HCT116 (cell line): ENCODE measurements around the gene APOL4. TPM values are rescaled to one million over a fixed set of nuclear protein-coding genes. Genes with fewer than 3 reads are reported as not detected.

Source experiments
- ATAC-seq: fragments of 200-7000 bp; cut with Tn5 transposase; 2 replicates; pipeline ENCODE4 v1.9.1; 2020; ENCODE audit warnings: mild to moderate bottlenecking, moderate library complexity
- BruUV-seq: library from RNA; stranded (reverse); fragments of 400-500 nt; replicated peaks from 2 replicates; lab custom pipeline; 2021; lab: Mats Ljungman, UMichigan
- CTCF ChIA-PET: fragments of 300-600 bp; sonication (Branson Sonifier 250); formaldehyde crosslinking; loops from one replicate; lab custom pipeline; 2021; ENCODE audit warnings: antibody characterized with exemption; lab: Charles Lee
- POLR2A ChIA-PET: fragments of 300-600, 350-600 bp; sonication (Branson Sonifier 250); formaldehyde crosslinking; loops from one replicate; lab custom pipeline; 2021; ENCODE audit warnings: antibody characterized with exemption; lab: Charles Lee
- RAD21 ChIA-PET, 2 experiments: fragments of 300-600 bp; sonication (Branson Sonifier 250); formaldehyde crosslinking; loops; one replicate each; lab custom pipeline; 2023; ENCODE audit warnings: low total read pairs in 2 of 2; ENCODE audit not compliant: uncharacterized antibody in 2 of 2, unreplicated experiment in 2 of 2, low non-redundant PET in 1 of 2; lab: Charles Lee
- DNase-seq: peaks from one replicate; pipeline ENCODE4 v3.0.0-alpha.2; 2010; ENCODE audit warnings: low read depth, low spot score
- H2AFZ ChIP-seq: fragments of 200-600 bp; shearing (Covaris generic), sonication (generic); 2 replicates; pipeline ENCODE4 v1.6.1; 2017; ENCODE audit warnings: low read depth, mixed run types, mixed read lengths, antibody characterized with exemption, low read length; ENCODE audit not compliant: poor library complexity, severe bottlenecking
- H3K27ac ChIP-seq: 2 replicates; pipeline ENCODE4 v1.5.1; 2012; ENCODE audit warnings: low read depth, low read length
- H3K27me3 ChIP-seq: fragments of 200-600 bp; sonication (generic); 2 replicates; pipeline ENCODE4 v1.6.1; 2016; ENCODE audit warnings: mixed run types, low read length, mixed read lengths; ENCODE audit not compliant: insufficient read depth
- H3K36me3 ChIP-seq, 2 experiments: fragments of 200-500 bp in 1 of 2; fragments of 200-600 bp in 1 of 2; sonication (Bioruptor generic) in 1 of 2; sonication (generic) in 1 of 2; 2 replicates each; pipeline versions ENCODE4 v1.5.1 to v1.6.1; 2014 to 2016; ENCODE audit warnings: low read length in 2 of 2, inconsistent platforms in 1 of 2, mixed read lengths in 1 of 2, mixed run types in 1 of 2; ENCODE audit not compliant: insufficient read depth in 2 of 2, control insufficient read depth in 1 of 2
- H3K4me1 ChIP-seq, 2 experiments: fragments of 200-600 bp in 1 of 2; sonication (generic) in 1 of 2; 2 replicates each; pipeline versions ENCODE4 v1.5.1 to v1.6.1; 2012 to 2017; ENCODE audit warnings: low read length in 2 of 2, inconsistent platforms in 1 of 2, mild to moderate bottlenecking in 1 of 2, mixed read lengths in 1 of 2, mixed run types in 1 of 2, moderate library complexity in 1 of 2; ENCODE audit not compliant: insufficient read depth in 2 of 2, control insufficient read depth in 1 of 2
- H3K4me2 ChIP-seq: fragments of 200-600 bp; sonication (generic); 2 replicates; pipeline ENCODE4 v1.6.1; 2017; ENCODE audit warnings: mixed run types, low read length, mixed read lengths
- H3K4me3 ChIP-seq, 2 experiments: fragments of 200-600 bp in 1 of 2; sonication (generic) in 1 of 2; replicated peaks in 1 of 2; 2 replicates each; pipeline ENCODE4 v1.5.1; 2011 to 2016; ENCODE audit warnings: low read length in 2 of 2, control low read depth in 1 of 2, low read depth in 1 of 2, mild to moderate bottlenecking in 1 of 2, mixed read lengths in 1 of 2, mixed run types in 1 of 2
- H3K79me2 ChIP-seq: fragments of 200-600 bp; sonication (generic); 2 replicates; pipeline ENCODE4 v1.6.1; 2017; ENCODE audit warnings: mild to moderate bottlenecking, mixed run types, low read length, moderate library complexity, mixed read lengths; ENCODE audit not compliant: insufficient read depth
- H3K9ac ChIP-seq: fragments of 200-600 bp; sonication (generic); 2 replicates; pipeline ENCODE4 v1.6.1; 2016; ENCODE audit warnings: low read length, mixed read lengths
- H3K9me2 ChIP-seq: fragments of 200-600 bp; sonication (generic), shearing (Covaris generic); 2 replicates; pipeline ENCODE4 v1.6.1; 2017; ENCODE audit warnings: mixed run types, mild to moderate bottlenecking, moderate library complexity; ENCODE audit not compliant: insufficient read depth
- H3K9me3 ChIP-seq, 2 experiments: fragments of 200-500 bp in 1 of 2; fragments of 200-600 bp in 1 of 2; sonication (Bioruptor generic) in 1 of 2; sonication (generic) in 1 of 2; 2 replicates each; pipeline ENCODE4 v1.6.1; 2014 to 2017; ENCODE audit warnings: low read length in 2 of 2, mixed read lengths in 2 of 2, inconsistent platforms in 1 of 2, low read depth in 1 of 2, mild to moderate bottlenecking in 1 of 2, mixed run types in 1 of 2, moderate library complexity in 1 of 2; ENCODE audit not compliant: control insufficient read depth in 1 of 2, insufficient read depth in 1 of 2
- H4K20me1 ChIP-seq: fragments of 200-600 bp; sonication (generic), shearing (Covaris generic); 2 replicates; pipeline ENCODE4 v1.6.1; 2017; ENCODE audit warnings: mixed run types, mild to moderate bottlenecking, moderate library complexity; ENCODE audit not compliant: insufficient read depth
- CBX3 ChIP-seq: IDR thresholded peaks from 2 replicates; pipeline ENCODE4 v1.6.1; 2012; ENCODE audit warnings: low read depth
- CEBPB ChIP-seq: IDR thresholded peaks from 2 replicates; pipeline ENCODE4 v1.6.1; 2012; ENCODE audit warnings: low read depth
- CTCF ChIP-seq, 3 experiments: fragments of 200-600 bp in 1 of 3; sonication (generic) in 1 of 3; IDR thresholded peaks in 2 of 3; conservative IDR thresholded peaks in 1 of 3; 2 replicates each; pipeline ENCODE4 v1.5.1; 2012 to 2017; ENCODE audit warnings: low read depth in 2 of 3, low read length in 2 of 3, antibody characterized with exemption in 1 of 3, borderline replicate concordance in 1 of 3, control low read depth in 1 of 3, mild to moderate bottlenecking in 1 of 3, mixed read lengths in 1 of 3, mixed run types in 1 of 3, moderate library complexity in 1 of 3; ENCODE audit not compliant: insufficient read depth in 1 of 3
- EGR1 ChIP-seq: IDR thresholded peaks from 2 replicates; pipeline ENCODE4 v1.6.1; 2012; ENCODE audit warnings: low read depth
- ELF1 ChIP-seq: IDR thresholded peaks from 2 replicates; pipeline ENCODE4 v1.6.1; 2012; ENCODE audit warnings: low read depth, borderline replicate concordance
- EZH2phosphoT487 ChIP-seq: fragments of 200-600 bp; IDR thresholded peaks from 2 replicates; pipeline ENCODE4 v1.6.1; 2018; ENCODE audit warnings: antibody characterized with exemption, borderline replicate concordance
- FOSL1 ChIP-seq: IDR thresholded peaks from 2 replicates; pipeline ENCODE4 v1.6.1; 2012; ENCODE audit warnings: low read depth
- MAX ChIP-seq: IDR thresholded peaks from 2 replicates; pipeline ENCODE4 v1.6.1; 2012
- POLR2A ChIP-seq: IDR thresholded peaks from 2 replicates; pipeline ENCODE4 v1.7.0; 2011; ENCODE audit warnings: borderline replicate concordance; ENCODE audit not compliant: insufficient read depth, insufficient read length; ENCODE audit errors: extremely low read depth
- POLR2AphosphoS5 ChIP-seq: IDR thresholded peaks from 2 replicates; pipeline ENCODE4 v1.6.1; 2011; ENCODE audit warnings: mild to moderate bottlenecking, low read depth, low read length, moderate library complexity
- SIN3A ChIP-seq: IDR thresholded peaks from 2 replicates; pipeline ENCODE4 v1.6.1; 2012; ENCODE audit warnings: low read depth
- SP1 ChIP-seq: IDR thresholded peaks from 2 replicates; pipeline ENCODE4 v1.6.1; 2012; ENCODE audit warnings: low read depth
- SRF ChIP-seq: IDR thresholded peaks from 2 replicates; pipeline ENCODE4 v1.6.1; 2012; ENCODE audit warnings: low read depth
- TCF7L2 ChIP-seq: IDR thresholded peaks from 2 replicates; pipeline ENCODE4 v1.7.0; 2011; ENCODE audit warnings: borderline replicate concordance, inconsistent platforms; ENCODE audit not compliant: insufficient read depth, insufficient read length; ENCODE audit errors: extremely low read depth
- ZNF274 ChIP-seq: fragments of 200-500 bp; sonication (Bioruptor generic); IDR thresholded peaks from 2 replicates; pipeline ENCODE4 v1.6.1; 2014; ENCODE audit warnings: mild to moderate bottlenecking, low read depth, low read length, inconsistent platforms
- intact Hi-C: fragments of 100-400 bp; cut with micrococcal nuclease; formaldehyde crosslinking; loops from 2 replicates; pipeline ENCODE4 v1.10.0; 2022
- total RNA-seq: library from RNA; stranded (reverse); gene quantifications from one replicate; pipeline ENCODE4 v1.2.1, GENCODE V29; 2021; ENCODE audit not compliant: unreplicated experiment
- TF ChIP-seq, protein P1 (sequence below): IDR thresholded peaks from 2 replicates; pipeline ENCODE4 v1.6.1; 2012; ENCODE audit warnings: low read depth
- TF ChIP-seq, protein P2 (sequence below): IDR thresholded peaks from 2 replicates; pipeline ENCODE4 v1.6.1; 2012

The APOL4 gene
- total RNA-seq, 1 experiment from 2014 or later, result not detected

- no peak for DNase-seq
- no peak overlapping the region for H3K4me2 ChIP-seq
- TF ChIP-seq POLR2AphosphoS5 (no peak), CBX3 (no peak), CEBPB (no peak), SRF (no peak), MAX (no peak), SIN3A (no peak), EZH2phosphoT487 (no peak), ELF1 (no peak), ZNF274 (no peak), FOSL1 (no peak), POLR2A (no peak), TCF7L2 (no peak), CTCF (IDR thresholded peaks at IDR 0.05 in 2 of 3, conservative IDR thresholded peaks at IDR 0.05 in 1 of 3; ENCODE audit: borderline replicate concordance in 1 of 3, insufficient read depth in 1 of 3, low read depth in 2 of 3, low read length in 2 of 3) (no peak), EGR1 (no peak), SP1 (no peak)
- TF ChIP-seq, protein P1, sequence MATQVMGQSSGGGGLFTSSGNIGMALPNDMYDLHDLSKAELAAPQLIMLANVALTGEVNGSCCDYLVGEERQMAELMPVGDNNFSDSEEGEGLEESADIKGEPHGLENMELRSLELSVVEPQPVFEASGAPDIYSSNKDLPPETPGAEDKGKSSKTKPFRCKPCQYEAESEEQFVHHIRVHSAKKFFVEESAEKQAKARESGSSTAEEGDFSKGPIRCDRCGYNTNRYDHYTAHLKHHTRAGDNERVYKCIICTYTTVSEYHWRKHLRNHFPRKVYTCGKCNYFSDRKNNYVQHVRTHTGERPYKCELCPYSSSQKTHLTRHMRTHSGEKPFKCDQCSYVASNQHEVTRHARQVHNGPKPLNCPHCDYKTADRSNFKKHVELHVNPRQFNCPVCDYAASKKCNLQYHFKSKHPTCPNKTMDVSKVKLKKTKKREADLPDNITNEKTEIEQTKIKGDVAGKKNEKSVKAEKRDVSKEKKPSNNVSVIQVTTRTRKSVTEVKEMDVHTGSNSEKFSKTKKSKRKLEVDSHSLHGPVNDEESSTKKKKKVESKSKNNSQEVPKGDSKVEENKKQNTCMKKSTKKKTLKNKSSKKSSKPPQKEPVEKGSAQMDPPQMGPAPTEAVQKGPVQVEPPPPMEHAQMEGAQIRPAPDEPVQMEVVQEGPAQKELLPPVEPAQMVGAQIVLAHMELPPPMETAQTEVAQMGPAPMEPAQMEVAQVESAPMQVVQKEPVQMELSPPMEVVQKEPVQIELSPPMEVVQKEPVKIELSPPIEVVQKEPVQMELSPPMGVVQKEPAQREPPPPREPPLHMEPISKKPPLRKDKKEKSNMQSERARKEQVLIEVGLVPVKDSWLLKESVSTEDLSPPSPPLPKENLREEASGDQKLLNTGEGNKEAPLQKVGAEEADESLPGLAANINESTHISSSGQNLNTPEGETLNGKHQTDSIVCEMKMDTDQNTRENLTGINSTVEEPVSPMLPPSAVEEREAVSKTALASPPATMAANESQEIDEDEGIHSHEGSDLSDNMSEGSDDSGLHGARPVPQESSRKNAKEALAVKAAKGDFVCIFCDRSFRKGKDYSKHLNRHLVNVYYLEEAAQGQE, result no peak
- TF ChIP-seq, protein P2, sequence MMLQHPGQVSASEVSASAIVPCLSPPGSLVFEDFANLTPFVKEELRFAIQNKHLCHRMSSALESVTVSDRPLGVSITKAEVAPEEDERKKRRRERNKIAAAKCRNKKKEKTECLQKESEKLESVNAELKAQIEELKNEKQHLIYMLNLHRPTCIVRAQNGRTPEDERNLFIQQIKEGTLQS, result no peak
- intact Hi-C loops, result no loop called here
- H3K9me2 ChIP-seq, result no peaks in the 10 kb centered on the region
- ChIA-PET POLR2A (no interaction called here), CTCF (interaction anchor here (0.7 to 2.9 kb wide), 11 partner anchors 10 to 292 kb away, joined by 3 to 15 read pairs (median 3); no protein-coding TSS in a partner anchor), RAD21 (no interaction called here)
- no peaks in the 10 kb centered on the region for H3K27me3 ChIP-seq
- no peaks in the 10 kb centered on the region for H3K9me3 ChIP-seq
- no peak overlapping the region for H3K9ac ChIP-seq
- ATAC-seq, result no peak
- H3K4me3 ChIP-seq, result no peak overlapping the region
- H3K36me3 ChIP-seq, result no peaks in the 10 kb centered on the region
- H2AFZ ChIP-seq, result no peak overlapping the region
- BruUV-seq, result no TSS peak
- H3K27ac ChIP-seq, result no peak overlapping the region
- H3K4me1 ChIP-seq, result no peaks in the 10 kb centered on the region
- no peaks in the 10 kb centered on the region for H3K79me2 ChIP-seq
- H4K20me1 ChIP-seq, result no peaks in the 10 kb centered on the region
These were observed 7.2 kb downstream of the APOL4 start for GRCh38 chr22:36194385-36194784.
